NCI-H128 (cell line): Measurements from ENCODE around the gene CAND2.
"Not testable (repeated sequence)": the region's sequence is repeated elsewhere in the genome, so short reads cannot be mapped to it uniquely, and the experiment has no call there.

Source experiments
- DNase-seq: peaks from one replicate; lab custom pipeline; 2025; ENCODE audit not compliant: unreplicated experiment; lab: John Stamatoyannopoulos, UW

CAND2 gene

GRCh38 chr3:12852201-12852600, 55.7 kb downstream of the CAND2 start:
- DNase-seq: no peak

- DNase-seq: not testable (repeated sequence)
Observed at GRCh38 chr3:12853847-12854246, 57.4 kb downstream of the CAND2 start.

DNA sequence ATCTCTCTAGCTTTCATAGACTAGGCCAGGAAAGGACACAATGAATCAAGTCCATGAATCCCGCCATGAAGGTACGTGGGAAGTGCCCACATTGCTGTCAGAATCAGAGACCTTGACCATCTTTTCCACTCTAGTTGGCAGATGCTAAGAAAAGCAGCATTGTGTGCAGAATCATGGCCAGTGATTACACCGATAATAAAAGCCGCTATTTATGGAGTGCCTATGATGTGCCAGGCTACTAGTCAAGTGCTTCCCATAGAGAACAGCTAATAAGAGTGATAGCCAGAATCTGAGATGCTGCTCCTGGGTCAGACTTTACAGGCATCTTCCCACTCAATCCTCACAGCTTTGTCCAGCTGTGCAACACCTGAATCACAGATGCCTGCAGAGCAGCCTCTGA, 58.1 kb downstream of the CAND2 start:
- no peak for DNase-seq

DNA sequence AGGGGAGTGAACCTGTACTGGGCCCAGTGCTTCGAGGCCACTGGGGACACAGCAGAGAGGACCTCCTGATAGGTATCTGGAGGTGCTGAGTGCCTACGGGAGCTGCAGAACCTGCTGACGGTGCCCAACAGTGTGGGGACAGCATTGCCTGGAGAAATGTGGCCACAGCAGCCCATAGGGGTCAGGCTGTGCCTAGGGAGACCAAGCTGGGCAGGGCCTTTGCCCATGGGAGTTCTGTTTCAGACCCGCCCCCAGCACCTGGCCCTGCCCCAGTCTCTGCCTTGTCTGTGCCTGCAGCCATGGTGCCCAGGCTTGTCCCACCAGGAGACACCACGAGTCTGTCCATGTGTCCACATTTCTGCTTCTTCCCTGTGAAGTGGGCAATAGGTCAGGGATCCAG, 60.1 kb downstream of the CAND2 start:
- no peak for DNase-seq

GRCh38 chr3:12859840-12860239, 63.4 kb downstream of the CAND2 start:
- DNase-seq: no peak

GRCh38 chr3:12861611-12862010, 65.1 kb downstream of the CAND2 start:
- no peak for DNase-seq

GRCh38 chr3:12862387-12862786, 65.9 kb downstream of the CAND2 start:
- DNase-seq: no peak

DNA sequence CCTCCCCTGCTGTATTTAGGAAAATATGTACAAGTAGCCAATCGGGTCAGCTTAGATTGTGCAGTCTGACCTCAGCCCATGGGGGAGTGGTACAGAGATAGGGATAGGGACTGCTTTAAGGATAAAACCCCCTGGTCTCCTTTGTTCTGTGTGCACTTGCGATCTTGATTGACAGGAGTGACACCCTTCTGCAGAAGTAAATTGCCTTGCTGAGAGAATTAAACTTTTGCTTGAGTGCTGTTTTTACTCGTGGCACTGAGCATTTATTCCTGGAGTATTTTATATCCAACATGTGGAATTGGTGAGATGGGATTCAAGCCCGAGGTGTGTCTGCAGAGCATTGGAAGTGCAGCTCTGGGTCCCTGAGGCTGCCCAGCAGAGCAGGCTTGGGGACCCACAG, 68.8 kb downstream of the CAND2 start:
- no peak for DNase-seq

- DNase-seq: no peak
Observed at GRCh38 chr3:12866836-12867235, 70.4 kb downstream of the CAND2 start.

DNA sequence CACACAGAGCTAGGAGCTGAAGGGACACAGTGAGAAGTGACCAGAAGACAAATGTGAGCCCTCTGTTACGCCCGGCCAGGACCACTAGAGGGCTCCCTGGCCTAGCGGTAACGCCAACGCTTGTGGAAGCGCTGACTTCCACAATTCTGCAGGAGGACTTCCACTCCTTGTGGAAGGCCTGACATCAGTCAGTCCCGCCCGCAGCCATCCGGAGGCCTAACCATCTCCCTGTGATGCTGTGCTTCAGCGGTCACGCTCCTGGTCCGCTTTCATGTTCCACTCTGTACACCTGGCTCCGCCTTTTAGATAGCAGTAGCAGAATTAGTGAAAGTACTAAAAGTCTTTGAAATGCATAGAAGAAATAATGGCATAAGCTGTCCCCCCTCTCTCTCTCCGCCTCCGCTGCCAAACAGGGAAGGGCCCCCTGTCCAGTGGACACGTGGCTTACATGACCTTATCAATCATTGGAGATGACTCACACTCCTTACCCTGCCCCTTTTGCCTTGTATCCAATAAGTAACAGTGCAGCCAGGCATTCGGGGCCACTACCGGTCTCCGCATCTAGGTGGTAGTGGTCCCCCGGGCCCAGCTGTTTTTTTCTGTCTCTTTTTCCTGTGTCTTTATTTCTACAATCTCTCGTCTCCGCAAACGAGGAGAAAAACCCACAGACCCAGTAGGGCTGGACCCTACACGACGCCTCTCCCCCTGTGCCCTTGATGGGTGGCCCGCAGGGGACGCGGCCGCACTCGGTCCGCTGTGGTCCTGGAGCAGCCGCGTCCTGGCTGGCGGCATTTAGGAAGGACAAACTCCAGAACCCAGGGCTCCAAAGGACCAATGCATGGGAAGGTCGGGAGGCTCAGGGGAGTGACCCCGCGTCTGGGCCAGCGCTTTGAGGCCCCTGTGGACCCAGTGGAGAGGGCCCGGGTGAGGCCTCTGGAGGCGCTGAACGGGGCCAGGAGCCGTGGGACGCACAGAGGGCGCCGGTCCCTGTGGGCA, 71.9 kb downstream of the CAND2 start:
- DNase-seq: peak; percentile 30

- DNase-seq: no peak
Observed at GRCh38 chr3:12869035-12869621, 72.6 kb downstream of the CAND2 start.

GRCh38 chr3:12870942-12871341, 74.5 kb downstream of the CAND2 start:
- DNase-seq: no peak

DNA sequence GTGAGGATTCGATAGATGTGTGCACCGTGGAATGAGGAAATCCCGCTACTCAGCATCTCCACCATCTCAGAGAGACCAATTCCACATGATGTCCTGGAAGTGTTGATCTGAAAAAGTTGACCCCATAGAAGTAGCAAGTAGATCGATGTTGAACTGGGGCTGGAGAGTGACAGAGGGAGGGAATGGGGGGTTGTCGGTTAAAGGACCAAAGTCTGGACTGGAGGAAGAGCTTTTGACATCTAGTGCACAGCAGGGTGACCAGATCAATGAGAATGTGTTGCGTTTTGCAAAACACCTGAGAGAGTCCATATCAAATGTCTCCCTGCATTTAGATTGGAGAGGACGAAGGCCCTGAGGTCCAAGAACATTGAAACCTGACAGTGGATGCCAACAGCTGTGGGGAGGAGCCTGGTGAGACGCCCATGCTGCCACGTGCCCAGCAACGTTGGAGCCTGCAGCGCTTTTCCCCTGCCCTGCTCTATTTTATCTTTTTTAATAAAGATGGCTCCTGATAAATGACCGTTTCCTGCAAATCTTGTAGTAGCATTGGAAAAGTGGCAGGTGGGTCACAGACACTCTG, 75.0 kb downstream of the CAND2 start:
- DNase-seq: no peak

DNA sequence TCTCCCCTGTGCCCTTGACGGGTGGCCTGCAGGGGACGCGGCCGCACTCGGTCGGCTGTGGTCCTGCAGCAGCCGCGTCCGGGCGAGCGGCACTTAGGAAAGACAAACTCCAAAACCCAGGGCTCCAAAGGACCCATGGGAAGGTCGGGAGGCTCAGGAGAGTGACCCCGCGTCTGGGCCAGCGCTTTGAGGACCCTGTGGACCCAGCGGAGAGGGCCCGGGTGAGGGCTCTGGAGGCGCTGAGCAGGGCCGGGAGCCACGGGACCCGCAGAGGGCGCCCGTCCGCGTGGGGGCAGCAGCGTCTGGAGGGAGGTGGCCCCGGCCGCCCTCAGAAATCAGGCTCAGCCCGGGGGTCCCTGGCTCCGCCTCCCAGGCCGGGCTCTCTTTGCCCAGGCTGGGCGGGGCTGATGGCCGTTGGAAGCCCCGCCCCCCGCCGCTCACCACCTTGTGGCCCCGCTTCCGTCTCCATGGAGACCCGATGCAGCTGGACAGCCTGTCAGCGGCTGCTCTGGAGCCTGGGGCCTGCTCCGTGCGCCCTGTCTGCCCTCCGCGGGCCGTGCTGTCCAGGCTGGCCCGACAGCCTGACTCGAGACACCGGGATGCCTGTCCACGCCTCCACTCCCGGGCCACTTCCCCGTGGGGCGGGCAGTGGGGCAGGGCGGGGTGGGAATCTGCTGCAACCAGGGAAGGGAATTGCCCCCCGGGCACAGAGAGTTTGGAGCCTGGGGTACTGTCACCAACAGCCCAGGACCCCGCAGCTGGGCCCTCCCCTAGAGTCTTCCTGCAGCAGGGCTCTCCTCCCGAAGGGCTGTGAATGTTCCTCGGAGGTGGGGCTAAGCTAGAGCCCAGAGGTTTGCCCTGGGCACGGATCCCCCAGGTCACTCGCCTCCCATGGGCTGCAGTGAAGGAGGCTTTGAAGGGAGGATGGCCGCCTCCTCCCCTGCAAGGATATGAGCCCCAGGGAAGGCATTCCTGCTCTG, 79.7 kb downstream of the CAND2 start:
- DNase-seq: no peak

DNA sequence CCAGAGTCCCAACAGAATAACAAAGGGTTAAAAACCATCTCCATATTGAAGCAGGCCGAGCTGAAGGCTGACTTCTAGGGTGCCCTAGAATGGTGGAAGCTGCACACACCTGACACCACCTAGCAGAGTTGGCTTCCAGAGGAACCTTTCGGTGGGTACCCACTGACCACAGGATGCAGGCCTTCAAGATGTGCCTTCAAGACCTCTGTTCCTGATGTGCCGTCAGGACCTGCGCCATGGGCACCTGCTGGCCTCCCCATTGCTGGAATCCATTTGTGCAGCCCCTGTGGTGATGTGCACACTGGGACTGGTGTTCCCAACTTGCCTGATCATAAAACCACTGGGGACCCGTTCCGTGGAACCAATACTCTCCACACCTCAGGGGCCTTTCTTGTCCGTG, 80.6 kb downstream of the CAND2 start:
- no peak for DNase-seq

DNA sequence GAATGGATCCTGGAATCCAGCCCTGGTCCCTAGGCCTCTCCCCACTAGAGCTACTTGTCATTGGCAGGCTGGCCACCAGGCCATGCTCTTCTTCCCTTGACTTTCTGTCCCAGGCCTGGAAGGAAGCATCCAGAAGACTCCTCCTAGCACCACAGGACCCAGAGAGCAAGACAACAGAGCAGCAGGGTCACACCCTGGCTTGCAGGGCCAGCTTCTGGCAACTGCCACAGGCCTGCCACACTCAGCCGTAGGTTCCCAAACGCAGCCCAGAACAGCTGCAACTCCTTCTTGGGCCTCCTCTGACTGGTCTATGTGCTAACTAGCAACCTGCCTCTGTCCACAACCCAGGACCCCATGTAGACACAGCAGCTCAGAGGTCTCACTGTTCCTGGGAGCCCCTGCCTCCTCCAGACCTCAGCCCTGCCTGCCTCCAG, 81.7 kb downstream of the CAND2 start:
- DNase-seq: no peak

- DNase-seq: not testable (repeated sequence)
Observed at GRCh38 chr3:12878758-12879157, 82.3 kb downstream of the CAND2 start.

DNA sequence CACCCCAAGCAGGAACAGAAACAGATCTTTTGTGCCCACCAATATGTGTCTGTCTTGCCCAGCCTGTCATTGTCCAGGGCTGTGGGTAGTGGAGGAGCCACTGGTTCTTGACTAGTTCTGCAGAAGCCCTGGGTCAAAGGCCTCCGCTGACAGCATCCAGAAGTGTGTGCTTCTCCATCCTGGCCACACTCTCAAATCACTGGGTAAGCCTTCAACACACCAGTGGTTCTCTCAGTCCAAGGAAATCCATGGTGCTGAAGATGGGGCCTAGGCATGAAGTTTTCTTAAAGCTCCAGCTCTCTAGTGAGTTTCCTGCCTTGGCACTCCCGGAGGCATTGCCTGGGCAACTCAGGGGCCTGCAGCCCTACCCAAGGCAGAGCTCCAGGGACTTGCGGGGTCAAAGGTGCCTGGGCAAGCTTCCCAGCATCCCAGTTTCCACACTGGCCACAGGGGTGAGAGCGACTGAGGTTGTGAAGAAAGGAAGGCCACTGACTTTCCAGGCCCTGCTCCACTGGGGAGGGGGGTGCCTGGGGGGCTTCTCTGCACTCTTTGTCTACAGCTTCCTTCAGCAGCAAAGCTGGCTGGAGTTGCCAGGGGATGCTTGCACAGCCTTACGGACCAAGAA, 82.8 kb downstream of the CAND2 start:
- no peak for DNase-seq

GRCh38 chr3:12881858-12882257, 85.4 kb downstream of the CAND2 start:
- not testable (repeated sequence) for DNase-seq
